ENCODE measurements around the gene RNF224.

DNA sequence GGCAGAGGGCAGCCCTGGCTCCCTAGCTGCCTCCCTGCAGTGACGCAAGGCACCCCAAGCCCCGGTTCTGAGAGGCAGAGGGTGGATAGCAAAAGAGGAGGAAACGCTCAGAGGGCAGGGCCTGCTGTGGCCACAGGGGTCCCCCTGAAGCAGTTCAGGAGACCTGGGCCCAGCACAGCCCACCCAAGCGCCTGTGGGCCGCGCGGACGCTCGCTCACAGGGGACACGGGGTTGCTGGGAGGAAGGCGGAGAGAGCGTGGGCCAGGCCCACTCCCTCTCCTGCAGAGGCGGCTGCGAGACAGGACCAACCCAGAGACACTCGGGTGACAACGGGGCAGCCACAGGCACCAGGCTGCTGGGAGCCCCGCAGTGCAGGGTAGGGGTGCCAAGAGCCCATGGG lies 47.5 kb upstream of the RNF224 start:
- TF ChIP-seq POLR2AphosphoS5 (IDR thresholded peaks at IDR 0.05; ENCODE audit: borderline replicate concordance, low read depth, low read length), result no peak
- TF ChIP-seq EZH2 (IDR thresholded peaks at IDR 0.05), result no peak
- no peak for TF ChIP-seq FOXP2 (optimal IDR thresholded peaks at IDR 0.05; ENCODE audit: control extremely low read depth, extremely low read length, insufficient read depth)

All from SK-N-MC (cell line).